ENCODE data around the gene CACNA1C. TPM values are rescaled to one million over a fixed set of nuclear protein-coding genes. Genes with fewer than 3 reads are reported as not detected.

Gene CACNA1C
- polyA plus RNA-seq, 1 of the 3 experiments (the other 2 are of a cell fraction): 1.5 TPM

DNA sequence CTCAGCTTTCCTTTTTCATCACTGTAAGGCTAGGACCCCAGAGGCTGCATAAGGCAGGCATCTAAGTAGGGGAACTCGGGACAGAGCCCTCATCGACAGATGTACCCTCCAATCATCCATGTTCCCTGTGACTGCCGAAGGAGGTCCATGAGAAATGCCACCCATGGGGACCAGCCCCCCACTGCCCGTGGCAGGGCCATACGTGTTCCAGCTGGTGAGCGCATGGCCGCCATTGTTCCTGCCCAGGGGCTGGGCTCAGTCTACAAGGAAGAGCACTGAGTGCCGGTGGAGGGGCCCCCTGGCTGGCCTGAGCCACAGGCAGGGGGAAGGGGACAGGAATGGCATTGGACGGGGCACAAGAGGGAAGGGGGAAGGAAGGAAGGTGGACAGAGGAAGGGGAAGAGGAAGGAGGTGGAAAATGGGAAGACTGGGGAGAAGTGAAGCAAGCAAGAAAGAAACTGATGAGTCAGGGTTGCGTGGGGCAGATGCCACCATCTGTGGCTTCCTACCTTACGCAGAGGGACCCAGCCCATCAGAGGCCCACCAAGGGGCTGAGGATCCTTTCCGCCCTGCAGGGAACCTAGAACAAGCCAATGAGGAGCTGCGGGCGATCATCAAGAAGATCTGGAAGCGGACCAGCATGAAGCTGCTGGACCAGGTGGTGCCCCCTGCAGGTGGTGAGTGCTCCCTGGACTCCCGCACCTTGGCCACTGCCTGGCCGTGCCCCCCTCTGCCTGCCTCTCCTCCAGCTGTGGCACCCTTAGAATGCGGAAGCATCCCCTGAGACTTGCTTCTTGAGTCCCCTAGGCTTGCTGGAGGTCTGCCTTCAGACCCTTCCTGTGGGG is 621.4 kb downstream of the CACNA1C start:
- Histone ChIP-seq H3K4me3 (ENCODE audit: low read depth in 2 of 2, low read length in 1 of 2) (no peak overlapping the region), H3K4me2 (no peak overlapping the region), H3K36me3 (replicated peaks in 1 of 2; ENCODE audit: control insufficient read depth in 1 of 2, insufficient read depth in 2 of 2, low read length in 1 of 2) (no peaks in the 10 kb centered on the region), H3F3A (replicated peaks; ENCODE audit: insufficient read depth) (no peaks in the 10 kb centered on the region), H3K27ac (ENCODE audit: low read depth in 2 of 2, low read length in 1 of 2) (no peak overlapping the region), H3K27me3 (ENCODE audit: insufficient read depth) (no peaks in the 10 kb centered on the region; the same call in 1 of the 2 replicates), H3K79me2 (ENCODE audit: insufficient read depth) (no peaks in the 10 kb centered on the region), H3K9me3 (no peaks in the 10 kb centered on the region), H3K9me2 (no peaks in the 10 kb centered on the region), H3K4me1 (ENCODE audit: control insufficient read depth in 1 of 2, insufficient read depth in 2 of 2, low read depth in 1 of 2, low read length in 1 of 2) (no peaks in the 10 kb centered on the region), H3K9ac (no peak overlapping the region), H2AFZ (ENCODE audit: low read depth) (no peak overlapping the region), H4K20me1 (ENCODE audit: insufficient read depth) (no peaks in the 10 kb centered on the region)
- ChIA-PET POLR2A (no interaction called here), CTCF (interaction anchor here (0.7 to 1.4 kb wide), 2 partner anchors 85 to 110 kb away, joined by 3 to 4 read pairs; no protein-coding TSS in a partner anchor)
- TF ChIP-seq TAF1 (IDR thresholded peaks at IDR 0.05; ENCODE audit: borderline replicate concordance, low read depth, low read length) (no peak), CTCF (IDR thresholded peaks at IDR 0.05) (peak; percentile 21), USF1 (IDR thresholded peaks at IDR 0.05; ENCODE audit: borderline replicate concordance, low read depth) (no peak)
- DNase-seq: no peak
- 70% methylated on average over 8 of the region's 18 CpGs for WGBS (ENCODE audit: low lambda C conversion rate)

DNA sequence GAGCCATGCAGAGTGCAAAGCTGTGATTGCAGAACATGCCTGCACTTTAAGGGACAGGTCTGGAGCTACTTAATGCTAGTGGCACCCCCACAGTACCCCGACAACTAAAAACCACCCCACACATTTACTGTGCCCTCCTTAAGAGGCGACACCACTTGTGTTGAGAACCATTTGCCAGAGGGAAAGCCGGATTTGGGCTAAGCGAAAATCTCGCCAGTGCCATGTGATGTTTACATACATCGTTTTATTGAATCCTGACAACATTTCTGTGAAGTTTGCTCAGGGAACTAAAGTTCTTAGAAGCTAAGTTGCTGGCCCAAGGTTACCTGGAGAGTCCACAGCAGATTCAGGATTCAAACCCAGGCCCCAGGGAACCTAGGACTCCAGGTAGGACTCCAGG is 623.0 kb downstream of the CACNA1C start:
- Histone ChIP-seq H3K79me2 (ENCODE audit: insufficient read depth) (no peaks in the 10 kb centered on the region), H3K4me3 (ENCODE audit: low read depth in 2 of 2, low read length in 1 of 2) (no peak overlapping the region), H3K36me3 (replicated peaks in 1 of 2; ENCODE audit: control insufficient read depth in 1 of 2, insufficient read depth in 2 of 2, low read length in 1 of 2) (no peaks in the 10 kb centered on the region), H3K9me3 (no peaks in the 10 kb centered on the region), H3F3A (replicated peaks; ENCODE audit: insufficient read depth) (no peaks in the 10 kb centered on the region), H3K9ac (no peak overlapping the region), H3K4me1 (ENCODE audit: control insufficient read depth in 1 of 2, insufficient read depth in 2 of 2, low read depth in 1 of 2, low read length in 1 of 2) (no peaks in the 10 kb centered on the region), H4K20me1 (ENCODE audit: insufficient read depth) (no peaks in the 10 kb centered on the region), H3K9me2 (no peaks in the 10 kb centered on the region), H3K4me2 (no peak overlapping the region), H2AFZ (ENCODE audit: low read depth) (no peak overlapping the region), H3K27ac (ENCODE audit: low read depth in 2 of 2, low read length in 1 of 2) (no peak overlapping the region), H3K27me3 (ENCODE audit: insufficient read depth) (no peaks in the 10 kb centered on the region)
- TF ChIP-seq FOXJ3 (CRISPR knock-in tag; IDR thresholded peaks at IDR 0.05) (no peak), ELF1 (IDR thresholded peaks at IDR 0.05) (no peak), SIN3A (IDR thresholded peaks at IDR 0.05; ENCODE audit: borderline replicate concordance, low read depth, low read length) (no peak), POLR2AphosphoS5 (IDR thresholded peaks at IDR 0.05; ENCODE audit: low read depth, low read length) (no peak), ZBTB33 (IDR thresholded peaks at IDR 0.05; ENCODE audit: borderline replicate concordance, low read depth) (no peak), MXI1 (IDR thresholded peaks at IDR 0.05; ENCODE audit: low read depth, low read length) (no peak)
- TF ChIP-seq, protein P1, sequence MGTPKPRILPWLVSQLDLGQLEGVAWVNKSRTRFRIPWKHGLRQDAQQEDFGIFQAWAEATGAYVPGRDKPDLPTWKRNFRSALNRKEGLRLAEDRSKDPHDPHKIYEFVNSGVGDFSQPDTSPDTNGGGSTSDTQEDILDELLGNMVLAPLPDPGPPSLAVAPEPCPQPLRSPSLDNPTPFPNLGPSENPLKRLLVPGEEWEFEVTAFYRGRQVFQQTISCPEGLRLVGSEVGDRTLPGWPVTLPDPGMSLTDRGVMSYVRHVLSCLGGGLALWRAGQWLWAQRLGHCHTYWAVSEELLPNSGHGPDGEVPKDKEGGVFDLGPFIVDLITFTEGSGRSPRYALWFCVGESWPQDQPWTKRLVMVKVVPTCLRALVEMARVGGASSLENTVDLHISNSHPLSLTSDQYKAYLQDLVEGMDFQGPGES (IDR thresholded peaks at IDR 0.05; ENCODE audit: low read depth, low read length): no peak
- DNase-seq: no peak
- ChIA-PET CTCF (no interaction called here), POLR2A (no interaction called here)
- 50% methylated on average over 6 of the region's 6 CpGs for WGBS (ENCODE audit: low lambda C conversion rate)
